PC-9 (cell line): ENCODE results near the gene SLC44A3.

ENCODE experiments used
- EZH2 ChIP-seq: fragments of 200-600 bp; sonication (generic); IDR thresholded peaks from 2 replicates; pipeline ENCODE4 v1.8.0; 2017; ENCODE audit warnings: antibody characterized with exemption, low read depth
- TF ChIP-seq, protein P1 (sequence below): fragments of 200-600 bp; sonication (generic); conservative IDR thresholded peaks from 2 replicates; pipeline ENCODE4 v1.6.1; 2017; ENCODE audit warnings: mixed run types, antibody characterized with exemption, mild to moderate bottlenecking, moderate library complexity

DNA sequence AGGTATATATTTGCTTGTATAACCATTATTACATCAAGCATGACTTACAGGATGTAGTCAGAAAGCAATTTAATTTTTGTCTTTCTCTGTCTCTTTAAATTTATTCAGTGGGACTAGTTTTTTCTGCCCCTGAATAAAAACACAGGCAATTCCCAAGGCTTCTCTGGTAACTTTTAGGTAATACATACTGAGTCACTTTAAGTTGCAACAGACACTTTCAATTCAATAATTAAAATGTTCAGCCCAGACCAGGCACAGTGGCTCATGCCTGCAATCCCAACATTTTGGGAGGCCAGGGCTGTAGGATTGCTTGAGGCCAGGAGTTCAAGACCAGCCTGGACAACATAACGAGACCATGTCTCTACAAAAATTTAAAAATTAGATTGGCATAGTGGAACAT lies 12.3 kb downstream of the SLC44A3 start:
- TF ChIP-seq, protein P1, sequence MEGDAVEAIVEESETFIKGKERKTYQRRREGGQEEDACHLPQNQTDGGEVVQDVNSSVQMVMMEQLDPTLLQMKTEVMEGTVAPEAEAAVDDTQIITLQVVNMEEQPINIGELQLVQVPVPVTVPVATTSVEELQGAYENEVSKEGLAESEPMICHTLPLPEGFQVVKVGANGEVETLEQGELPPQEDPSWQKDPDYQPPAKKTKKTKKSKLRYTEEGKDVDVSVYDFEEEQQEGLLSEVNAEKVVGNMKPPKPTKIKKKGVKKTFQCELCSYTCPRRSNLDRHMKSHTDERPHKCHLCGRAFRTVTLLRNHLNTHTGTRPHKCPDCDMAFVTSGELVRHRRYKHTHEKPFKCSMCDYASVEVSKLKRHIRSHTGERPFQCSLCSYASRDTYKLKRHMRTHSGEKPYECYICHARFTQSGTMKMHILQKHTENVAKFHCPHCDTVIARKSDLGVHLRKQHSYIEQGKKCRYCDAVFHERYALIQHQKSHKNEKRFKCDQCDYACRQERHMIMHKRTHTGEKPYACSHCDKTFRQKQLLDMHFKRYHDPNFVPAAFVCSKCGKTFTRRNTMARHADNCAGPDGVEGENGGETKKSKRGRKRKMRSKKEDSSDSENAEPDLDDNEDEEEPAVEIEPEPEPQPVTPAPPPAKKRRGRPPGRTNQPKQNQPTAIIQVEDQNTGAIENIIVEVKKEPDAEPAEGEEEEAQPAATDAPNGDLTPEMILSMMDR: no peak
- TF ChIP-seq EZH2: no peak
